SK-N-MC (cell line): ENCODE measurements around the gene RGS10.
"Not testable (repeated sequence)": the region's sequence is repeated elsewhere in the genome, so short reads cannot be mapped to it uniquely, and the experiment has no call there.

ENCODE experiments used
- DNase-seq: peaks from one replicate; pipeline ENCODE4 v3.0.0-alpha.2; 2011; ENCODE audit warnings: low read depth, low spot score
- H3K27ac ChIP-seq: fragments of 200-600 bp; sonication (generic); 2 replicates; pipeline ENCODE4 v1.5.1; 2016; ENCODE audit warnings: mixed run types
- H3K36me3 ChIP-seq: fragments of 200-600 bp; sonication (generic); 2 replicates; pipeline ENCODE4 v1.6.1; 2017; ENCODE audit warnings: antibody characterized with exemption, low read length, mixed read lengths; ENCODE audit not compliant: insufficient read depth
- H3K4me3 ChIP-seq: fragments of 200-600 bp; sonication (generic); 2 replicates; pipeline ENCODE4 v1.5.1; 2016
- H3K9ac ChIP-seq: fragments of 200-600 bp; sonication (generic); 2 replicates; pipeline ENCODE4 v1.8.0; 2017; ENCODE audit warnings: mixed run types, mixed read lengths; ENCODE audit not compliant: insufficient read length
- H3K9me3 ChIP-seq: fragments of 200-600 bp; sonication (generic); 2 replicates; pipeline ENCODE4 v1.6.1; 2017; ENCODE audit warnings: low read depth, mild to moderate bottlenecking, antibody characterized with exemption, low read length, moderate library complexity, mixed read lengths
- EZH2 ChIP-seq: fragments of 200-600 bp; sonication (generic); IDR thresholded peaks from one replicate; pipeline ENCODE4 v1.6.1; 2017; ENCODE audit warnings: antibody characterized with exemption
- FOXP2 ChIP-seq: optimal IDR thresholded peaks from 2 replicates; pipeline ENCODE3; 2011; ENCODE audit warnings: mild to moderate bottlenecking, moderate library complexity; ENCODE audit not compliant: insufficient read depth; ENCODE audit errors: extremely low read length, control extremely low read depth
- POLR2AphosphoS5 ChIP-seq: IDR thresholded peaks from 2 replicates; pipeline ENCODE4 v1.6.1; 2012; ENCODE audit warnings: mild to moderate bottlenecking, low read depth, low read length, borderline replicate concordance

Gene RGS10

DNA sequence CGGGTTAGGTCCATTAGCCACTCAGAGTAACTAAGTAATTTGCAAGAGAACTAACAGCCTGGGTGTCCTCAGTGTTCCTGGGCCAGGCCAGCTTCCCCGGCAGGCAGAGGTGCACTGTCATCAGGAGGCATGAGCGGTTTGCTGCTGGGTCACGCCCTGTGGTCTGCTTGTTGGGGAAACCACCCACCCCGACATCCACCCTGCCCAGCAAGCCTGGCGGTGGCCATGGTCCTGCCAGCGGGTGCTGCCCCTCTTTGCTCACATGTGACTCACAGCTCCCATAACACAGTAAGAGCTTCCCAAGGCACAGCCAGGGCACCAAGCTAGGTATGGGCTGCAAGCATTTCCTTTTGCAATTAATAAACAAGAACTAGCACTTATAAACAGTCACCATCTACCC lies 75.9 kb downstream of the RGS10 start:
- H3K36me3 ChIP-seq, result no peaks in the 10 kb centered on the region
- TF ChIP-seq POLR2AphosphoS5, result no peak
- no peak for TF ChIP-seq EZH2
- TF ChIP-seq FOXP2, result no peak
- H3K4me3 ChIP-seq, result no peak overlapping the region

DNA sequence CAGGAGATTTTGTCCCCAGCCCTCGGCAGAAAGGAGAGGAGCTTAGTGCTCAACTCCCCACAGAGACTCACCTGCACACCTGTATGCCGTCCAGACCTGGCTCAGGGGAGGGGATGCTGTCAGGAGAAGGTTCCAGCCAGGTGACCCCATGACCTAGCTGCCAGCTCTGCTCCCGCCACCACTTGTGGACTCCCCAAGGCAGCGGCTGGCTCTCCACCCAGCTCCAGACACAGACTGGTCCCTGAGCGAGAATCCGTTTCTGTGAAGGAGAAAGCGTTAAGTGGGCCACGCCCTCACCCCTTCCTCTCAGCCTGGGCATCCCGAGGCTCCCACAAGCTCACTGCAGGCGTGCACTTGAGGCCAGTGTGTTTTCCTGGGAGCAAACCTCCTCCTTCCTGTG lies 76.4 kb downstream of the RGS10 start:
- no peaks in the 10 kb centered on the region for H3K36me3 ChIP-seq
- H3K4me3 ChIP-seq, result no peak overlapping the region
- no peak overlapping the region for H3K9ac ChIP-seq
- no peak overlapping the region for H3K27ac ChIP-seq
- no peak for DNase-seq
- no peaks in the 10 kb centered on the region for H3K9me3 ChIP-seq
- TF ChIP-seq EZH2 (no peak), FOXP2 (no peak), POLR2AphosphoS5 (no peak)

More for the DNA sequence above, 75.9 kb downstream of the RGS10 start:
- Histone ChIP-seq H3K9ac (no peak overlapping the region), H3K27ac (no peak overlapping the region), H3K9me3 (no peaks in the 10 kb centered on the region)
- no peak for DNase-seq

DNA sequence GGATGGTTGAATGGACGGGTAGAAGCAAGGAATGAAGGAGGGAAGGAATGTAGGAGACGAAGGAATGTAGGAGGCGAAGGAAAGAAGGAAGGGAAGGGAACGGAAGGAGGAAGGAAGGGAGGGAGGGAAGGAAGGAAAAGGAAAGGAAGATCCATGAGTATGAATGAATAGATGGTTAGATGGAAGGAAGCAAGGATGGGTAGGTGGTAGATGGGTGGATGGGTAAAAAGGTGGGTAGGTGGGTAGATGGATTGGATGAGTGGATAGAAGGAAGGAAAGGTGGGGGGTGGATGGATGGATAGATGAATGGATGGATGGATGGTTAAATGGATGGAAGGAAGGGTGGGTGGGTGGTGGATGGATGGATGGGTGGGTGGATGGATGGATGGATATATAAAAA lies 77.4 kb downstream of the RGS10 start:
- Histone ChIP-seq H3K27ac (no peak overlapping the region), H3K36me3 (no peaks in the 10 kb centered on the region), H3K9me3 (no peaks in the 10 kb centered on the region), H3K4me3 (no peak overlapping the region), H3K9ac (no peak overlapping the region)
- TF ChIP-seq FOXP2, result no peak
- TF ChIP-seq POLR2AphosphoS5, result no peak
- TF ChIP-seq EZH2, result no peak
- DNase-seq, result no peak

DNA sequence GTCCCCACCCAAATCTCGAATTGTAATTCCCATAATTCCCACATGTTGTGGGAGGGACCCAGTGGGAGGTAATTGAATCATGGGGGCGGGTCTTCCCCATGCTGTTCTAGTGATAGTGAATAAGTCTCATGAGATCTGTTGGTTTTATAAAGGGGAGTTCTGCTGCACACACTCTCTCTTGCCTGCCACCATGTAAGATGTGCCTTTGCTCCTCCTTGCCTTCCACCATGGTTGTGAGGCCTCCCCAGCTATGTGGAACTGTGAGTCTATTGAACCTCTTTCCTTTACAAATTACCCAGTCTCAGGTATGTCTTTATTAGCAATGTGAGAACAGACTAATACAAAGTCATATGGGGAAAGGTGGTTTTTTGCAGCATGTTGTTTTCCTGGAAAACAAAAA lies 79.3 kb downstream of the RGS10 start:
- H3K9me3 ChIP-seq, H3K4me3 ChIP-seq, H3K27ac ChIP-seq, H3K9ac ChIP-seq, H3K36me3 ChIP-seq, DNase-seq: not testable (repeated sequence)

DNA sequence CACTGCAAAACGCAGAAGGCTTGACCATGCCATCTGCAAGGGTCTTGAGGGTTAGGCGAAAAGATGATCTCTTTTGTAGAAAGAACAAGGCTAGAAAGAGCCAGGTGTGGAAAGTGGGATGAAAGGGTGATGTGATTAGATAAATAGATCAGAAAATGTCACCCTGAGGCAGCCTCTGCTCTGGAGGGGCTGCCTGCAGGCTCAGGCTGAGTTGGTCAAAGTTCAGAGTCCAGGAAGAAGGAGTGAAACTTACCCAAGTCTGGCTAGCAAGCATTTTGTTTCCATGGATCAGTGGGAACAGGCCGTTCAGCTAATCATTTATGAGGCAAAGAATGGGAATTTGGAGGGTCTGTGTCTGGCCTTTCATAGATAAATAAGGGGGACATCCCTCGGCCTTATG lies 79.7 kb downstream of the RGS10 start:
- TF ChIP-seq POLR2AphosphoS5 (no peak), FOXP2 (no peak), EZH2 (no peak)
- Histone ChIP-seq H3K4me3 (no peak overlapping the region), H3K9me3 (no peaks in the 10 kb centered on the region), H3K27ac (no peak overlapping the region), H3K36me3 (no peaks in the 10 kb centered on the region), H3K9ac (no peak overlapping the region)
- DNase-seq, result no peak

DNA sequence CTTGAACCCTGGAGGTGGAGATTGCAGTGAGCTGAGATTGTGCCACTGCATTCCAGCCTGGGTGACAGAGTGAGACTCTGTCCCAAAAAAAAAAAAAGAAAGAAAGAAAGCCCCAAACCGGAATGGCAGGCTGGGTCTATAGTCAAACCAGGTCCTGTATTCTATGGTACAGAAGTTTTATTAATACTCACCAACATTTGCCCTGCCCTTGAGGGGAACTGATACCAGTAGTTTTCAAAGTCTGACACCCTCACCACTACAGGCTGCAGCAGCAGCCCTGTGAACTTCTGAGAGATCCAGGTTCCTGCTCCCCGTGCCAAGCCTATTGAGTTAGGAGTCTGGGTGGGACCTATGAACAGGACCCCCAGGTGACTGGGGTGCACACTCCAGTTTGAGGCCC lies 80.6 kb downstream of the RGS10 start:
- Histone ChIP-seq H3K9ac (no peak overlapping the region), H3K9me3 (no peaks in the 10 kb centered on the region), H3K36me3 (no peaks in the 10 kb centered on the region), H3K4me3 (no peak overlapping the region), H3K27ac (no peak overlapping the region)
- no peak for DNase-seq
- TF ChIP-seq FOXP2, result no peak
- TF ChIP-seq EZH2, result no peak
- TF ChIP-seq POLR2AphosphoS5, result no peak

DNA sequence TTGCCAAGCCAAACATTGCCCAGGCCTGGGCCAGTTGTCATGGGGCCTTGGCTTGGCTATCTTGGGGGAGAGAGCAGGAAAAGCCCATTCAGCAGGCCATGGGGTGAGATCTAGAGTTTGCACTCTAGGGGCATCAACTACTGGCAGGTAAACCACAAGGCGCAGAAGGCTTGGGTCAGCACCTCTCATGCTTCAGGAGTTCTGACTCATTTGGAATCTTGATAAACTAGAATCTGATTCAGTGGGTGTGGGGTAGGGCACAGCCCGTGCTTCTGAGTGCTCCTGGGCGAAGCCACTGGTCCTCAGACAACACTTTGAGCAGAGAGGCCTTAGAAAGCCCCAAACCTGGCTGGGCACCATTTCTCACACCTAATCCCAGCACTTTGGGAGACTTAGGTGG lies 81.1 kb downstream of the RGS10 start:
- Histone ChIP-seq H3K9ac (no peak overlapping the region), H3K36me3 (no peaks in the 10 kb centered on the region), H3K27ac (no peak overlapping the region), H3K4me3 (no peak overlapping the region), H3K9me3 (no peaks in the 10 kb centered on the region)
- no peak for DNase-seq
- TF ChIP-seq FOXP2 (no peak), EZH2 (no peak), POLR2AphosphoS5 (no peak)

DNA sequence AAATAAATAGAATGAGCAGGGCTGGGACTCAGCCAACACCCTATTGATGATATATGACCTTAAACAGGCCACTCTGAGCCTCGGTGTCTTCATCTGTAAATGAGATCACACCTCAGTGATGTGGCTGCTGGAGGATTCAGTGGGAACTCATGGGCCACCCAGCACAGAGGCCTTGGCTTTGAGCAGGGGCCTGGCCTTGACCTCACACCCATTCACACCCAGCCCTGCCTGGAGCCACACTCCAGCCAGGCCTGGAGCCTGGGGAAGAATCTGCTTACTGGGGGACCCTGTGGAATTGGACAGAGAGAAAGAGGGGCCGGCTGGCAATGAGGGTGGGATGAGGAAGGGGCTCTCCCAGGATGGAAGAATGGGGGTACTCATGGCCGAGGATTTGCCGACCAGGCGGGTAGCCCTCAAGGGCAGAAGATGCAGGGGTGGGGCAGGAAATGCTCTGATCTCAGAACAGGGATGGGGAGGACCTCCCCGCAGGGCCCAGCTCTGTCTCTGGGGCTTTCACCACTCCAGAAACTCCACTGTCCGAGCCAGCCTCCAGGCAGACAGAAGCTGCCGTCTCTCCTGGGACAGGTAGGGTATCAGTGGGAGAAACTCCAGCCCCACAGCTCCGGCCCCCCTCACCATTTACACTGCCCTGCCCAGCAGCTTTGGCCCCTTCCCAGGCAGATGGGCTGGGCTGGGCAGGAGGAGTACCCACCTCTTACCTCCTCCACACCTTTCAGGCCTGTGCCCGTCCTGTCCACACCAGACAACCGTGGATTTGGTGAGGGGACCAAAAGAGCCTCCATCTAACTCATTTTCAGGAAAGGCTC lies 81.9 kb downstream of the RGS10 start:
- Histone ChIP-seq H3K4me3 (no peak overlapping the region), H3K9ac (no peak overlapping the region), H3K27ac (no peak overlapping the region), H3K36me3 (no peaks in the 10 kb centered on the region), H3K9me3 (no peaks in the 10 kb centered on the region)
- no peak for DNase-seq
- no peak for TF ChIP-seq FOXP2
- TF ChIP-seq POLR2AphosphoS5, result no peak
- TF ChIP-seq EZH2, result no peak

DNA sequence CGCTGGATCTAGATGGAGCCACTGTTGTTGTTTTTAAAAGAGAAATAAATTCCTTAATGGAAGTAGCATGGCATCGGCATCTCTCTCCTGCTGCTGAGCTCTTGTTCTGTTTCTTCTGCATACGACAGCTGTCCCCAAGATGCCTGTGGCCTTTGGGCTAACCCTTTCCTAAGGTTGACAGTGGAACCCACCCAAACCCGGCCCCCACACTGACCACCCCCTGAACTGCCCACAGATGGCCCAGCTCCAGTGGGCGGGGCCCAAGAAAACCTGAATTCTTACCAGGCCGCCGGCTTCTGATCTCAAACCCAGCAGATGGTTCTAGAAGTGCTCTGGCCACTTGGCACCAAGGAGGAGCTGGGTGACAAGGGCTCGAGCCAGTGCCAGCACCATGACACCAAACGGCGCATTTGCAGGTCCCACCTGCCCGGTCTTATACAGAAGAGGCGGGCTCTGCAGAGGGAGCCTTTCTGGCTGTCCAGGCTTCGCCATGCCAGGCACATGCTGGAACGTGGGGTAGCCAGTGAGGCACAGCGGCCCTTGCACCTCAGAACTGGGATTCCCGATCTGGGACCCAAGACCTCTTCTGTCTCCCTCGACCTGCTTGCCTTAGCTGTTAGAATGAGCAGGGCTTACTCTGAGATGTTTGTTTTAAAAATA lies 82.7 kb downstream of the RGS10 start:
- H3K4me3 ChIP-seq, result no peak overlapping the region
- TF ChIP-seq FOXP2, result no peak
- no peak for TF ChIP-seq POLR2AphosphoS5
- H3K36me3 ChIP-seq, result no peaks in the 10 kb centered on the region
- no peaks in the 10 kb centered on the region for H3K9me3 ChIP-seq
- H3K27ac ChIP-seq, result no peak overlapping the region
- no peak overlapping the region for H3K9ac ChIP-seq
- no peak for DNase-seq
